Esophagus squamous epithelium (tissue), 4 donors: ENCODE measurements around the gene RALGPS1.

ENCODE experiments used
- POLR2A ChIP-seq, 4 donors: fragments of 450-650 bp; IDR thresholded peaks; one replicate each; pipeline ENCODE4 v1.6.1; 2017; ENCODE audit warnings: antibody characterized with exemption in 4 of 4, mild to moderate bottlenecking in 4 of 4, moderate library complexity in 3 of 4
- TF ChIP-seq, protein P1 (sequence below), 6 experiments: fragments of 450-650 bp in 4 of 6; fragments of 200-600 bp in 2 of 6; sonication (generic) in 2 of 6; IDR thresholded peaks; one replicate each; pipeline ENCODE4 v1.5.1; 2016 to 2019; ENCODE audit warnings: antibody characterized with exemption in 6 of 6, mild to moderate bottlenecking in 4 of 6, moderate library complexity in 4 of 6

GRCh38 chr9:127245637-127246164 lies 331.1 kb downstream of the RALGPS1 start:
- TF ChIP-seq POLR2A (IDR thresholded peaks at IDR 0.05), result no peak
- TF ChIP-seq, protein P1, sequence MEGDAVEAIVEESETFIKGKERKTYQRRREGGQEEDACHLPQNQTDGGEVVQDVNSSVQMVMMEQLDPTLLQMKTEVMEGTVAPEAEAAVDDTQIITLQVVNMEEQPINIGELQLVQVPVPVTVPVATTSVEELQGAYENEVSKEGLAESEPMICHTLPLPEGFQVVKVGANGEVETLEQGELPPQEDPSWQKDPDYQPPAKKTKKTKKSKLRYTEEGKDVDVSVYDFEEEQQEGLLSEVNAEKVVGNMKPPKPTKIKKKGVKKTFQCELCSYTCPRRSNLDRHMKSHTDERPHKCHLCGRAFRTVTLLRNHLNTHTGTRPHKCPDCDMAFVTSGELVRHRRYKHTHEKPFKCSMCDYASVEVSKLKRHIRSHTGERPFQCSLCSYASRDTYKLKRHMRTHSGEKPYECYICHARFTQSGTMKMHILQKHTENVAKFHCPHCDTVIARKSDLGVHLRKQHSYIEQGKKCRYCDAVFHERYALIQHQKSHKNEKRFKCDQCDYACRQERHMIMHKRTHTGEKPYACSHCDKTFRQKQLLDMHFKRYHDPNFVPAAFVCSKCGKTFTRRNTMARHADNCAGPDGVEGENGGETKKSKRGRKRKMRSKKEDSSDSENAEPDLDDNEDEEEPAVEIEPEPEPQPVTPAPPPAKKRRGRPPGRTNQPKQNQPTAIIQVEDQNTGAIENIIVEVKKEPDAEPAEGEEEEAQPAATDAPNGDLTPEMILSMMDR (IDR thresholded peaks at IDR 0.05), result no peak
